Measurements from ENCODE around the gene SLC13A2.

GRCh38 chr17:28506763-28507487 is 33.5 kb downstream of the SLC13A2 start:
- TF ChIP-seq, protein P1, sequence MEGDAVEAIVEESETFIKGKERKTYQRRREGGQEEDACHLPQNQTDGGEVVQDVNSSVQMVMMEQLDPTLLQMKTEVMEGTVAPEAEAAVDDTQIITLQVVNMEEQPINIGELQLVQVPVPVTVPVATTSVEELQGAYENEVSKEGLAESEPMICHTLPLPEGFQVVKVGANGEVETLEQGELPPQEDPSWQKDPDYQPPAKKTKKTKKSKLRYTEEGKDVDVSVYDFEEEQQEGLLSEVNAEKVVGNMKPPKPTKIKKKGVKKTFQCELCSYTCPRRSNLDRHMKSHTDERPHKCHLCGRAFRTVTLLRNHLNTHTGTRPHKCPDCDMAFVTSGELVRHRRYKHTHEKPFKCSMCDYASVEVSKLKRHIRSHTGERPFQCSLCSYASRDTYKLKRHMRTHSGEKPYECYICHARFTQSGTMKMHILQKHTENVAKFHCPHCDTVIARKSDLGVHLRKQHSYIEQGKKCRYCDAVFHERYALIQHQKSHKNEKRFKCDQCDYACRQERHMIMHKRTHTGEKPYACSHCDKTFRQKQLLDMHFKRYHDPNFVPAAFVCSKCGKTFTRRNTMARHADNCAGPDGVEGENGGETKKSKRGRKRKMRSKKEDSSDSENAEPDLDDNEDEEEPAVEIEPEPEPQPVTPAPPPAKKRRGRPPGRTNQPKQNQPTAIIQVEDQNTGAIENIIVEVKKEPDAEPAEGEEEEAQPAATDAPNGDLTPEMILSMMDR (IDR thresholded peaks at IDR 0.05): no peak
- TF ChIP-seq EP300 (IDR thresholded peaks at IDR 0.05): no peak

Data from gastroesophageal sphincter (tissue), 3 donors.